Adrenal gland (tissue), 5 donors: ENCODE results near the gene CCDC197.

ENCODE experiments used
- CTCF ChIP-seq, 6 experiments: fragments of 450-650 bp in 4 of 6; fragments of 200-600 bp in 2 of 6; sonication (generic) in 1 of 6; IDR thresholded peaks; 1 replicate in 5 of 6; 2 replicates in 1 of 6; pipeline versions ENCODE4 v1.5.1 to v1.8.0; 2016 to 2021; ENCODE audit warnings: antibody characterized with exemption in 6 of 6, mild to moderate bottlenecking in 2 of 6, moderate library complexity in 1 of 6
- POLR2A ChIP-seq, 2 donors: fragments of 450-650 bp; IDR thresholded peaks; one replicate each; pipeline ENCODE4 v1.6.1; 2017; ENCODE audit warnings: antibody characterized with exemption in 2 of 2, mild to moderate bottlenecking in 2 of 2, moderate library complexity in 1 of 2
- donor health status: DM: no; HTN: no; CAD: no.

GRCh38 chr14:94014382-94014781 lies 17.3 kb downstream of the CCDC197 start:
- TF ChIP-seq CTCF (IDR thresholded peaks at IDR 0.05) (no peak), POLR2A (IDR thresholded peaks at IDR 0.05) (no peak)
